Measurements from ENCODE around the gene ZFP69B.
A peak's percentile ranks its signal among the peaks of the same experiment; 100 is the strongest.

The ZFP69B gene

DNA sequence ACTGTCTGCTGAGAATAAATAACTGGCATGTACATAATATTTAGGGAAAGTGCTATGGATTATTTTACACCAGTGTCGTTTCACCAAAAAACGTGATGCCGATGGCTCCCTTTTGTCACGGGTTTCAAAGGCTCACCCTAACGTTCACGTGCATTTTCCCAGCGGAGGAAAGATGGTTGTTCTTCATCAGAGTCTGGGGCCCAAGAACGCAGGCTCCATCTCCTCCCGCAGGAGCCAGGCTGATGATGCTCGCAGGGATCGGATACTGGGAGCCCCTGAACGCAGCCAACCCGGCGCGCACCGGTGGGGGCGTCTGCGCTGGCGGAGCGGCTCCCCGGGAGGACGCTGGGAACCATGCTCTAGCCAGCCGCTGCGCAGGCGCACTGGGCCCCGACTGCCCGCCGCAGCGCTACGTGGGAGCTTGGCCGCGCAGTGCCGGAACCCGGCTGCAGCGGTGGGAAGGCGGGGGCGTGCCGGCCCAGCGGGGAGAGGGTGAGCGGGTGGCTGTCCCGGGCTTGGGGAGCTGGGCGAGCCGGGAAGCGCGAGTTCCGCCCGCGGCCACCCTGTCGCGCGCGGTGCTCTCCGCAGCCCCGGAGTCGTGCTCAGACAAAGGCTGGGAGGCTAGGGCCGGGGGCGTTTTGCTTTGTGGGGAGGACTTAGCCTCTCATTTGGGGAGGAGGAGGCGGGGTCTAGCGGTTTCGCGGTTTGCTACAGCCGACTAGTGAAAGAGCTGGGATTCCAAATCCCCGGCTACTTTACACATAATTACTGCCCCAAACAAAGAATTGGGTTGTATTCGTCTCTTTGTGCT lies at the start of gene ZFP69B:
ZFP69B (plus strand) TSS at position 793 of the 811 bp plus-strand sequence. CDS start 486 bp downstream, outside the sequence.
- peak; percentile 83 for DNase-seq (ENCODE audit: low spot score)

GRCh38 chr1:40401473-40402201 lies 48.6 kb upstream of the ZFP69B start:
- DNase-seq (ENCODE audit: low spot score): no peak

DNA sequence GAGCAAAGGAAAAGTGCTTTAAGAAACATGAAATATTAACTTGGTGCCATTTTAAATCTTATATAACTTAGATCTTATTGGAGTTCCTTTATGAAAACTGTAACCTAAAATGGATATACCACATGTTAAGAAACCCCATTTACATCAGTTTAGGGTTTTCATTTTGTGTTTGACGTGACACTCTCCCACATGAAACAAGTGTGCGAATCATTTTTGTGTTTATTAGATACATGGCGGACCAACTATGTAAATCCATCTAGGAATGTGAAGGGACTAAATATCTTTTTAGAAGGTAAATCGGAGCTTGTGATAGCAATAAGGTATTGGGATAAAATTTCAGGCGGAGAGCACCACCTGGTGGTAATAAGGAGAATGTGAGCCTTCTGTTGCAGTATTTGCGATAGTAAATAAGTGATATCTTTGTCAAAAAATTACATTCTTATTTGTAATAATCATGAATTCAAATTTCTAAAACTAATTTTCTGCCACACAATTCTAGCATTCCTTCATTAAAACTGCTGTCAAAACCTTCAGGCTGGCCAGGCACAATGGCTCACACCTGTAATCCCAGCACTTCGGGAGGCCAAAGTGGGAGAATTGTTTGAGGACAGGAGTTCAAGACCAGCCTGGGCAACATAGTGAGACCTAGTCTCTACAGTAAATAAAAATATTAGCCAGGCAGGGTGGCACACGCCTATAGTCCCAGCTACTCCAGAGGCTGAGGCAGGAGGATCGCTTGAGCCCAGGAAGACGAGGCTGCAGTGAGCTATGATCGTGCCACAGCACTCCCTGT lies 45.4 kb upstream of the ZFP69B start:
- DNase-seq (ENCODE audit: low spot score): peak; percentile 65

- no peak for DNase-seq (ENCODE audit: low spot score)
These were observed 44.5 kb upstream of the ZFP69B start for GRCh38 chr1:40405812-40406211.

GRCh38 chr1:40407453-40407852 lies 42.8 kb upstream of the ZFP69B start:
- DNase-seq (ENCODE audit: low spot score): no peak

- DNase-seq (ENCODE audit: low spot score): no peak
These were observed 40.8 kb upstream of the ZFP69B start for GRCh38 chr1:40409467-40409866.

GRCh38 chr1:40411294-40411693 lies 39.0 kb upstream of the ZFP69B start:
- DNase-seq (ENCODE audit: low spot score): no peak

- DNase-seq (ENCODE audit: low spot score): no peak
These were observed 38.4 kb upstream of the ZFP69B start for GRCh38 chr1:40411843-40412242.

GRCh38 chr1:40413527-40414252 lies 36.6 kb upstream of the ZFP69B start:
- no peak for DNase-seq (ENCODE audit: low spot score)

DNA sequence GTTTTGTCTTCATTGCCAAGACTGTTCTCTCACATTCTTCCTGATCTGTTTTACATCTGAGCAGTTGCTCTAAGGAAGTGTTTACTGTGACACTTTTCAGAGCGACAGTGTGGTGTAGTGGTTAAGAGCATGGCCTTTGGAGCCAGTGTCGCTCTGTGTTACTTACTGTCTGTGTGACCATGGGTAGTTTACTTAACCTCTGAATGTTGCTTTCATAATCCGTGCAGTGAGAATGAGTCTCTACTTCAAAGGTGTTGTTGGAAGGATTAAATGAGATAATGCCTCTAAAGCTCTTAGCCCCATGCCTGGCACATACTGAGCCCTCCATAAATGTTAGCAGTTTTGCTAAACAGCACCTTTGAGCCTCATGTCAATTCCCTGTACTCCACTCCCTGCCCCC lies 35.9 kb upstream of the ZFP69B start:
- DNase-seq (ENCODE audit: low spot score): no peak

DNA sequence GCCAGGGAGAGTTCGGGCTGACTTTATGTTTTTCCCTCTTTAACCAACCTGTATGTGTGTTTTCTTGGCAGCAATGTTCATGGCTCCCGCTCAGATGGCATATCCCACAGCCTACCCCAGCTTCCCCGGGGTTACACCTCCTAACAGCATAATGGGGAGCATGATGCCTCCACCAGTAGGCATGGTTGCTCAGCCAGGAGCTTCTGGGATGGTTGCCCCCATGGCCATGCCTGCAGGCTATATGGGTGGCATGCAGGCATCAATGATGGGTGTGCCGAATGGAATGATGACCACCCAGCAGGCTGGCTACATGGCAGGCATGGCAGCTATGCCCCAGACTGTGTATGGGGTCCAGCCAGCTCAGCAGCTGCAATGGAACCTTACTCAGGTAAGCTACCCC lies 33.6 kb upstream of the ZFP69B start:
- no peak for DNase-seq (ENCODE audit: low spot score)

- DNase-seq (ENCODE audit: low spot score): no peak
These were observed 28.6 kb upstream of the ZFP69B start for GRCh38 chr1:40421431-40422384.

DNA sequence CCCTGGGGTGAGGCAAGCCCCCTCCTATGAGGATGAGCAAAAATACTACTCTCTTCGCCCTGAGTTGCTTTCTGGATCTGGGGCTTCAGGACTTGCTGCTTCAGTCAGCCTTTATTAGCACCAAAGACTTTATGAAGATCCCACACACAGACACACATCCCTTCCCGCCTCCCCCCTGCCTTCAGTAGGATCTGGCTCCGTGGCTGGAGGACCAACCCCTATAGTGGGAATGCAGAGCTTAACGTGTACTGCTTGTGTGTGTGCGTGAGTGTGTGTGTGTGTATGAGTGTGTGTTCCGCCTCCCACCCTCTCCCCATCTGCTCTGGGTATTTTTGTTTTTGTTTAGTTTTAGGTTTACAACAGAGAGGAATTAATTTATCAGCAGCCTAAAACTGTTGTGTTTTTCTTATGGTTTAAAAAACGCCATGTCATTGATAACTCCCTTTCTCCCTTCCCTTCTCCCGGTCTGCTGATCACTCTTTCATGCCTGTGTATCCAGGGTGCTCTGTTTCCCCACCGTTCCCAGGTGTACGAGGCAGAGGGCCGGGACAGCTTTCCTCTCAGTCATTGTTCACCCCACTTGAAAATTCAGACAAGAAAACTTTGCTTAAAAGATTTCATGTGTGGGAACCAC lies 27.5 kb upstream of the ZFP69B start:
- DNase-seq (ENCODE audit: low spot score): no peak

GRCh38 chr1:40423264-40423642 lies 27.0 kb upstream of the ZFP69B start:
- no peak for DNase-seq (ENCODE audit: low spot score)

DNA sequence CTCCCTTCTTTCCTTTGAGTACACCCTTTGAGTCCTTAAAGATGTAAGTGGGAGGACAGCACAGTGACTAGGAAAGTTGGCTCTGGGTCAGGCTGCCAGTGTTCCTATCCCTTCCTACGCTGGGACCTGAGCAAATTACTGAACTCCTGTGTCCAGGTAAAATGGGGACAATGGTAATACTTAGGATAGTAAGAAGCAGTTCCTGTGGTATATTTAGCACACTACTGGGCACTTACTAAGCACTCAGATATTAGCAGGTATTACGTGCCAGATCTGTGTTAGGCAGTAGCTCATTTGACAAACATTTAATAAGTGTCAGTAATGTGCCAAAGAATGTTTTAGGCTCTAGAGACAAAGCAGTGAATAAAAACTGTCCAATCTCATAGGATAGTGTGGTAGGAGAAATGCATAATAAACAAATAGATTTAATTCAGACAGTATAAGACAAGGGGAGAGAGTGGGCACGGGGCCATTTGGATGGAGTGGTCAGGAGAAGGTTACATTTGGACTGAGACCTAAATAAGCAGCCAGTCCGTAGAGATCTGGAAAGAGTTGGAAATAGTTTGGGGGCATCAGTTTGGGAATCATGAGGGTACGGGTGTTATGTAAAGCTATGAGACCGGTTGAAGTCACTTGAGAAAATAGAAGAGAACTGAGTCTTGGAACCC lies 26.2 kb upstream of the ZFP69B start:
- DNase-seq (ENCODE audit: low spot score): no peak

DNA sequence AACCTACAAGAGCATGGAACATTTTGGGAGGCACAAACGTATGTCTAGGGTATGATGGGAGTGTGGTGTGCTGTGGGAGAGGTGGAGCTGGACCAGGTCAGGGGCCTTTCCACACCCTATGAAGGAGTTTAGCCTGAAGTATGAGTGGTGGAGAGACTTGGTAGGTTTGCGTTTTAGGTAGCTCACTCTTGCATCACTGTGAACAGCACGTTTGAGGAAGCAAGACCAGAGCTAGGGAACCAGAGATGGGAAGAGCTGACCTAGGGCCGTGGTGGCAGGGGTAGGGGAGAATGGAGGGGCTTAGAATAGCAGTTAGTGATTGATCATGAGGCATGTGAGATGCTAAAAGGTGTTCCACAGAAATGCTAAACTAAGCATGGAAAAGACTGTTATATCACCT lies 25.1 kb upstream of the ZFP69B start:
- DNase-seq (ENCODE audit: low spot score): no peak

DNA sequence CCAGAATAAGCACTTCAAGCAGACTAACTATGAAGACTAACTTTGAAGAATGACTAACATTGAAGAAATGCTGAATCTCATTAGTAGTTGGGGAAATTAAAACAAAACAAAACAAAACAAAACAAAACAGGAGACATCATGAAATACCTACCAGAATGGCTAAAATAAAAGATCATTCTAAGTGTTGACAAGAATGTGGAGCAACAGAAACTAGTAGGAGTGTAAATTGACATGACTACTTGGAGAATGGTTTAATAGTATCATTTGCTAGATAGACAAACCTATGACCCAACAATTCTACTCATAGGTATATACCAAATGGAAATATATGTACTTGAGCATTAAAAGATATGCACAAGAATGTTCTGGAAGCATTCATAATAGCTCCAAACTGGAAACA lies 18.9 kb upstream of the ZFP69B start:
- DNase-seq (ENCODE audit: low spot score): no peak

- DNase-seq (ENCODE audit: low spot score): no peak
These were observed 17.5 kb upstream of the ZFP69B start for GRCh38 chr1:40432644-40433390.

- no peak for DNase-seq (ENCODE audit: low spot score)
These were observed 14.8 kb upstream of the ZFP69B start for GRCh38 chr1:40435471-40435870.

All from SW480 (cell line).